GM13977 (cell line): Measurements from ENCODE around the gene SLC16A5.

Source experiments
- DNase-seq: peaks from one replicate; pipeline ENCODE4 v3.0.0; 2012; ENCODE audit warnings: low spot score
- CTCF ChIP-seq: IDR thresholded peaks from 2 replicates; pipeline ENCODE4 v1.5.1; 2012; ENCODE audit warnings: mild to moderate bottlenecking, control low read depth; ENCODE audit not compliant: insufficient read depth; ENCODE audit errors: extremely low read depth, missing control alignments
- in situ Hi-C: fragments of 300-500 bp; cut with MboI; formaldehyde crosslinking; loops from one replicate; pipeline ENCODE4 v1.12.0; 2022; ENCODE audit warnings: low sequenced_read_pairs, low pct_unique_long_range_greater_than_20kb, mixed read lengths, inconsistent platforms; ENCODE audit not compliant: unreplicated experiment

The SLC16A5 gene

GRCh38 chr17:75102385-75102821 lies 14.6 kb downstream of the SLC16A5 start:
- TF ChIP-seq CTCF = no peak
- peak; percentile 70 for DNase-seq
- in situ Hi-C loops = no loop called here

GRCh38 chr17:75103601-75104554 lies 16.1 kb downstream of the SLC16A5 start:
- DNase-seq = no peak
- no peak for TF ChIP-seq CTCF
- in situ Hi-C loops = no loop called here

- peak; percentile 71 for DNase-seq
- TF ChIP-seq CTCF = peak; percentile 65
These were observed 17.6 kb downstream of the SLC16A5 start for GRCh38 chr17:75105126-75106080.

GRCh38 chr17:75108193-75108592 lies 20.4 kb downstream of the SLC16A5 start:
- in situ Hi-C loops = no loop called here
- TF ChIP-seq CTCF = no peak

More at GRCh38 chr17:75105126-75106080, 17.6 kb downstream of the SLC16A5 start:
- in situ Hi-C loops = no loop called here

GRCh38 chr17:75109046-75109406 lies 21.3 kb downstream of the SLC16A5 start:
- peak; percentile 60 for DNase-seq
- in situ Hi-C loops = no loop called here

More at GRCh38 chr17:75108193-75108592, 20.4 kb downstream of the SLC16A5 start:
- no peak for DNase-seq

More at GRCh38 chr17:75109046-75109406, 21.3 kb downstream of the SLC16A5 start:
- no peak for TF ChIP-seq CTCF
